ENCODE data around the gene AXIN2. TPM values are rescaled to one million over a fixed set of nuclear protein-coding genes. Genes with fewer than 3 reads are reported as not detected.

AXIN2 gene
- total and polyA plus RNA-seq, 10 of the 15 experiments (the other 5 are each of a cell fraction or from before 2014, with no cell fraction given), result 0.47 to 7.8 (median 3.1) TPM

GRCh38 chr17:65587534-65588180 lies 26.2 kb upstream of the AXIN2 start (continued):
- no peak for TF ChIP-seq REST (IDR thresholded peaks at IDR 0.05; ENCODE audit: low read depth, low read length)
- TF ChIP-seq ZBTB4 (CRISPR knock-in tag; IDR thresholded peaks at IDR 0.05), result no peak
- no peak for TF ChIP-seq PKNOX1 (IDR thresholded peaks at IDR 0.05)
